Fibroblast of peridontal ligament (primary cell): ENCODE results near the gene GFOD1.
"Not testable (repeated sequence)": the region's sequence is repeated elsewhere in the genome, so short reads cannot be mapped to it uniquely, and the experiment has no call there.

Experiments
- DNase-seq: peaks from one replicate; pipeline ENCODE4 v3.0.0-alpha.2; 2010; ENCODE audit errors: extremely low read depth

GFOD1 gene

GRCh38 chr6:13407368-13407708 lies 80.1 kb downstream of the GFOD1 start:
- no peak for DNase-seq

GRCh38 chr6:13406781-13407180 lies 80.6 kb downstream of the GFOD1 start:
- DNase-seq: no peak

GRCh38 chr6:13405961-13406477 lies 81.4 kb downstream of the GFOD1 start:
- peak; percentile 11 for DNase-seq

GRCh38 chr6:13404892-13405254 lies 82.5 kb downstream of the GFOD1 start:
- no peak for DNase-seq

- peak; percentile 46 for DNase-seq
Measured at GRCh38 chr6:13404228-13404891, 83.0 kb downstream of the GFOD1 start.

GRCh38 chr6:13402711-13403110 lies 84.7 kb downstream of the GFOD1 start:
- DNase-seq: no peak

GRCh38 chr6:13400772-13401171 lies 86.6 kb downstream of the GFOD1 start:
- no peak for DNase-seq

GRCh38 chr6:13398421-13398994 lies 88.9 kb downstream of the GFOD1 start:
- no peak for DNase-seq

- DNase-seq: no peak
Measured at GRCh38 chr6:13398069-13398381, 89.4 kb downstream of the GFOD1 start.

- no peak for DNase-seq
Measured at GRCh38 chr6:13397359-13398068, 89.9 kb downstream of the GFOD1 start.

- DNase-seq: no peak
Measured at GRCh38 chr6:13396241-13396792, 91.1 kb downstream of the GFOD1 start.

GRCh38 chr6:13395272-13396237 lies 91.8 kb downstream of the GFOD1 start:
- peak; percentile 85 for DNase-seq

- no peak for DNase-seq
Measured at GRCh38 chr6:13392462-13392861, 94.9 kb downstream of the GFOD1 start.

- DNase-seq: no peak
Measured at GRCh38 chr6:13391537-13391936, 95.9 kb downstream of the GFOD1 start.

- no peak for DNase-seq
Measured at GRCh38 chr6:13390658-13391057, 96.7 kb downstream of the GFOD1 start.

GRCh38 chr6:13389237-13389636 lies 98.2 kb downstream of the GFOD1 start:
- DNase-seq: not testable (repeated sequence)

GRCh38 chr6:13388769-13389168 lies 98.6 kb downstream of the GFOD1 start:
- DNase-seq: not testable (repeated sequence)

GRCh38 chr6:13384966-13385365 lies 102.4 kb downstream of the GFOD1 start:
- DNase-seq: no peak

- no peak for DNase-seq
Measured at GRCh38 chr6:13384506-13384905, 102.9 kb downstream of the GFOD1 start.

GRCh38 chr6:13383328-13384163 lies 103.9 kb downstream of the GFOD1 start:
- DNase-seq: peak; percentile 69

GRCh38 chr6:13380761-13381160 lies 106.6 kb downstream of the GFOD1 start:
- no peak for DNase-seq
